GM12891 (cell line): ENCODE measurements around the gene FFAR4.

Source experiments
- POLR2A ChIP-seq: IDR thresholded peaks from 2 replicates; pipeline ENCODE4 v1.6.1; 2011; ENCODE audit warnings: low read depth, low read length, control low read depth
- POLR2AphosphoS5 ChIP-seq: IDR thresholded peaks from 2 replicates; pipeline ENCODE4 v1.6.1; 2011; ENCODE audit warnings: low read depth, low read length, control low read depth
- POU2F2 ChIP-seq: IDR thresholded peaks from 2 replicates; pipeline ENCODE4 v1.6.1; 2011; ENCODE audit warnings: low read depth, mild to moderate bottlenecking, control low read depth, low read length, moderate library complexity
- SPI1 ChIP-seq: IDR thresholded peaks from 2 replicates; pipeline ENCODE4 v1.6.1; 2011; ENCODE audit warnings: low read depth, low read length, control low read depth
- TAF1 ChIP-seq: IDR thresholded peaks from 2 replicates; pipeline ENCODE4 v1.6.1; 2011; ENCODE audit warnings: low read depth, low read length, control low read depth

DNA sequence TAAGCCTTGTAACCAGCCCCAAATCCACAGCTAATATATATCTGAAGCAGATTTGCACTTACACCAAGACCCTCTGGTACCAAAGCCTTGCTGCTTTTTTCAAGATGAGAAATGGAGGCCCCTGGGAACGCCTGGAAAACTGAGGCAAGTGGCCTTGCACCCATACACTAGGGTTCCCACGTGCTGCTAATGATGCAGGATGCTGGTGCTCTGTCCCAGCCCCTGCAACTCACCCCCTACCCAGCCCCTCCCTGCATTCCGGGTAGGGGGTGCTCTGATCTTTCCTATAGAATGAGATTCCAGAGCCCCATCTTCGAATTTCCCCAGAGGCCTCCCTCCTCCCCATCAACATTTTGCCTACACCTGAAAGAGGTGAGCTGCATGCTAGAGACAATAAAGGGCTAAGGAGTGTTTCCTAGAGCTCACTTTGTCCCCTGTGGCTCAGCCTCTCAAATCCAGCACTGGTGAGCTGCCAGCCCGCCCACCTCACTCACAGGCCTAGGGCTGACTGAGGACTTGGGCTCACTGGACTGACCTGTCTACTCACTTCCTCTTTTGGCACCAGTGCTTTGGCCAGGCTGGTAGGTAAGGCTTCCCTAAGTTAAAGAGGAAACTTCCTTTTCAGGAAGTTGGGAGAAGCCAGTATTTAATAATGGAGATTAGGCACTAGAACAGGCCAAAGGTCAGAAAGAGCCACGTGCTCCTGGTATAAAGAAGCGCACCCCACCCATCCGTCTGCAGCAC, 24.8 kb downstream of the FFAR4 start:
- TF ChIP-seq POU2F2, result no peak
- TF ChIP-seq POLR2AphosphoS5, result no peak
- TF ChIP-seq POLR2A, result no peak
- no peak for TF ChIP-seq TAF1
- TF ChIP-seq SPI1, result peak; percentile 87
